ENCODE data around the gene EPHA7.

Gene EPHA7

DNA sequence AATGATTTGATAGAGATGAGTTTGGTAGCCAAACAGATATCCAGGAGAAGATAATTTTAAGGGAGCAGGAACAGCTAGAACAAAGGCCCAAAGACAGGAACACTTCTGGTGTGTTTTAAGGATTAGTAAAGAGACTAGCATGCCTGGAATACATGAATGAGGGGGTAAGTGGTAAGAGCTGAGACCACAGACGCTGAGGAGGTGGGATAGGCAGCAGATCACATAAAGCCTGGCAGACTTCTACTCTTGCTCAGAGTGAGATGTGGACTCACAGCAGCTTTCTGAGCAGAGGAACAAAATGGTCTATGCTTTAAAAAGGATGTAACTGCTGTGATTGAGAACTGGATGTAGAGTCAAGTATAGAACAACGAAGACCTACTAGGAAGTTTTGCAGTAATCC lies 100.1 kb downstream of the EPHA7 start:
- DNase-seq, result no peak

DNA sequence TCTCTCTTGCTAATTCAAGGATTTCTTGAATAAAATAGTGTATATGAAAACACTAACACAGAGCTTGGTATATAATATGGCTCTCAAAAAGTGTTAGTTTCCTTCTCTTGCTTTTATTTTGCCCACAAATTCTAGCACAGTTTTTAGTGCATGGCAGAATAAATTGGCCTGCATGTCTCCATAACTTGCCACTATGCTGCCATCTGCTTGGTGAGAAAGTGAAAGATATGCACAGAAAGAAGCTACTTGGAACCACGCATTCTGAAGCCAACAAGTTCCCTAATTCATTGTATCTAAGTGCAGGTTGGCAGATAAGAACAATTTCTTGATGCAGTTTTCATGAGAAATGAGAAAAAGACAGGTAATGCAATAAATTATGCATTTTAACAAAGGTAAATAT lies 101.2 kb downstream of the EPHA7 start:
- DNase-seq, result no peak

DNA sequence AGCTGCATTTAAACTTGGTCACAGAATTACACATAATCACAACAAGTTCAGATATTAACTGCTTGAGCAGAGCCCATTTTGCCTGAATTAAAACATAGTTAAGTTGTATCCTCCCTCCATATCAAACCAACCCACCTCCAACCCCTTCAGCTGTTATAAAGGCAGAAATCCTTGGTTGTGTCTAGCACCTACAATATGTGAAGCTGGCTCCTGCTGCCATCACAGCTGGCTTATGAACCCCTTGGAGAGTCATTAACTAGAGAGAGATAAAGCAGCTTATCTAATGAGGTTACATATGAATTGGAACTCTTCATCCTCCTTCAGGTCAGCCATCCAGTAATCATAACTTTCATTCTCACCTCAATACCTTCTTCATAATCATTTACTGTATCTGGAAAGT lies 101.8 kb downstream of the EPHA7 start:
- no peak for DNase-seq

DNA sequence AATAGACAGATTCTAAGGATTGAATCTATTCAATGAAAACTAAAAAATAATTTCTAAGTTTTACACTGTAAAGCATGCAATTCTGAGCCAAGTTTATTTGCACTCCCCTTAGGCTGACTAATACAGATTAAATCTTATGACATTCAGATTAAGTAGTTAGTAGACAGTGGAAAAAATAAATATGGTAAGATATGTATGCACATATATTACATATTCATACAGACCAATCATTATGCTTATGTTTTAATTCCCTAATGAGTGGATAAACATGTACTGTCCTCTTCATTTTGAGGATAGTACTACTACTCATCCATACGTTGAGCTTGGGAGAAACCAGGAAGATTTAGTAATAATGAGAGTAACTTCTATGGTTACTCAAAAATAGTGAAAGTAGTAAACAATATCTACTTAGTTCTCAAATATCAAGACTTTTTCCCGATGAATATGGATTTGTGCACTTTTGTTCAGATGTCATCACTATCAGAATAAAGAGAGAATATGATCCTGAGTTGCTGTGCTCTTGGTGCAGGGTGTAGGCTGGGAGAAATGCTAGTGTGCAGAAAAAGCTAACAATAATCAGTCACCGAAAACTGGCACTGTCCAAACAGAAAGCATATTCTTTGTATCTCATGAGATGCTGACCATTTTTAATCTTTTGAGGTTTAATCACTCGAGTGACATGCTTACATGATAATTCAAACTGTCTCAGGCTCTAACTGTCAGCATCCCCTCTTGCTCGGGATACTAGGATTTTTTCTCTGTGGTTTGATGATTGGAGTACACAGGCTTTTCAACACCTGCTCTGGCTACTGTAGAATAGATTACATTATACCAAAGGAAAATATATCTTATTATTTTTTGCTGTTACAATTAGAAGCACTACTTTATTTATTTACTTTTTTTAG lies 111.6 kb downstream of the EPHA7 start:
- DNase-seq, result no peak

DNA sequence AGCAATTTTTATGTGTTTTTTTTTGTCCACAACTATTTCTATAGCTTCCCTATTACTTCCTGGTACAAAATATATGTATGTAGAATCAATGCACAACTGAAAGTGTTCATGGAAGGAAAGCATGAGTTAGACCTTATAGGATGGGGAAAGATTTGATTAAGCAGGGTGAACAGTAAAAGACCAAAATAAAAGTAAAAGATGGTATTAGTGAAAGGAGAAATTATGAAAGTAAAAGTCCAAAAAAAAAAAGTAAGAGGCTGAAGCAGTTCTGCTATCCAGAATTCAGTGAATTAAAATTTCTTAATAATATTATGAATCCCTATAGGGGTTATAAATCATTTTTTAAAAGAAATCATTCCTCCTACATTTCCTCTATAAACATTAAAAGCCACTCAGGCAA lies 114.3 kb downstream of the EPHA7 start:
- DNase-seq, result no peak

DNA sequence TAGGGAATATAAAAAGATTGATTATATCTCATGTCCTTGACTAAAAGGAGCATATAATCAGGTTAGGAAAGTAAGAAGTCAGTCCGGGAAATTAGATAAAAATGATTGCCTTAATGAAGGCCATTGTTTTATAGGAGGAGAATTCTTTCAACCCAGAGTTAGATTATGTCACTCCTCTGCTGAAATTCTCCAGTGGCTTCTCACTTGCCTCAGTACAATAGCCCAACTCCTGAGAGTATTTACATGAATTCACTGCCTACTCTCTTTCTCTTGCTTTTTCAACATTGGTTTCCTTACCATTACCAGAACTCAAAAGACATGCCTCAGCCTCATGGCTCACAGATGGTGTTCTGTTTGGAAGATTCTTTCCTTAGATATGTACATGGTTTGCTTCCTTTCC lies 114.9 kb downstream of the EPHA7 start:
- no peak for DNase-seq

DNA sequence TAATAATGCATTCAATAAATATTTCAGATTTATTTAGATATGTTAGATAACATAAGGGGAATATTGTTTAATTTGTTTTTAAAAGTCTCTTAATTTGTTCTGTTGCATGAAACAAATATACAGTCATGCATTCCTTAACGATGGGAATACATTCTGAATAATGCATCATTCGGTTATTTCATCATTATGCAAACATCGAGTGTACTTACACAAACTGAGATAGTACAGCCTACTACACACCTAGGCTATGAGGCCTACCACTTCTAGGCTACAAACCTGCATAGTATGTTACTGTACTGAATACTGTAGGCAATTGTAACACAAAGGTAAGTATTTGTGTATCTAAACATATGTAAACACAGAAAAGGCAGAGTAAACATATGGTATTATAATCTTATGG lies 118.7 kb downstream of the EPHA7 start:
- no peak for DNase-seq

DNA sequence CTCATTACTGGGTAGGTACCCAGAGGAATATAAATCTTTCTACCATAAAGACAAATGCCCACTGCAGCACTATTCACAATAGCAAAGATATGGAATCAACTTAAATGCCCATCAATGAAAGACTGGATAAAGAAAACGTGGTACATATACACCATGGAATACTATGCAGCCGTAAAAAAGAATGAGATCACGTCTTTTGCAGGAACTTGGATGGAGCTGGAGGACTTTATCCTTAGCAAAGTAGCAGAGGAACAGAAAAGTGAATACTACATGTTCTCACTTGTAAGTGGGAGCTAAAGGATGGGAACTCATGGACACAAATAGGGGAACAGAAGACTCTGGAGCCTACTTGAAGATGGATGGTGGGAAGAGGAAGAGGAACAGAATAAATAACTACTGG lies 119.7 kb downstream of the EPHA7 start:
- DNase-seq, result no peak

DNA sequence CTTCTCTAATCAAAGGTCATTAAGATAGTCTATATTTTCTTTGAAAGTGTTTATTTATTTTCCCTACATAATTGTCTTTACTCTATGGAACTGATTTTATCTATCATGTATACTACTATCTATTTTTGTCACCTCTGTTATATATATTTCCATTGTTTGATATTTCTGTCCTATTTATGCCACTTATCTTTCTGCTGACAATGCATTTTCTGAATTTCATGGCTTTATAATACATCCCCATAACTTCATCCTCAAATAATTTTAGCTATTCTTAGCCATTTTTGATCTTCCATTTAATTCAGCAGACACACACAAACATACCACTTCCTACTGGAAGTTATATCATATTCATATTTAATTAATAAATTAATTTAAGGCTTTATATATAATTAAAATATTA lies 123.7 kb downstream of the EPHA7 start:
- DNase-seq, result no peak

DNA sequence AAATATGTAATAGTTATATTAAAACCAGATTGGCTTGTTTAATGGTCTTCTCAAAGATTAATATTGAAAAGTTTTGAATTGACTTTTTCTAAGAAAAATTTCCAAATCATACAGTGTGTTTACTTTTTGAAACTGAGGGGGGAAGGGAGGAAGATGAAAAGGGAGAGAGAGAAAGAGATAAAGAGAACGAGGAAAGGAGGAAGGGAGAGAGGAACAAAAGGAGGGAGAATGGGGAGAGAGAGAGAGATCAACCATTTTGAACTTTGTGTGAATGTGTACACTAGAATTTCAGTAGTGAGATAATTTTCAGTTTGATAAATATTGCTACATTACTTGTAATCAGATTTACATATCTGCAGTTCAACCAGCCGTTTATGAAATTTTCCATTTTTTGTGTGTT lies 124.5 kb downstream of the EPHA7 start:
- DNase-seq, result no peak

DNA sequence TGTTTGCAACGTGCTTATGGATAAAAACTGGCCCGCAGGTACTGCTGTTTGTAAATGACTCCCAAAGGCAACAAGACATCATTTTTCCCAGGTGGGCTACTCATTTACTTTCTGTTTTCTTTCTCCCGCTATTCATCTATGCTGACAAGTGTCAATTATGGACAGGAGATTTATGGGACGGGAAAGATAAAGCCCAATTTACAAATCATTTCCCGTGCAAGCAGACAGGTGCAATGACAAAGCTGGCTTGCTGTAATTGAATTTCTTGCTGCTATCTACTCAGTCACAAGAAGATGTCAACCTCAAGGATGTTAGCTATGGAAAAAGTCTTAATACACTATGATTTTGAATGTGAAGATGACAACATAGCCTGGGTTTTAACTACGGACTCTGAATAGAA lies 125.5 kb downstream of the EPHA7 start:
- no peak for DNase-seq

DNA sequence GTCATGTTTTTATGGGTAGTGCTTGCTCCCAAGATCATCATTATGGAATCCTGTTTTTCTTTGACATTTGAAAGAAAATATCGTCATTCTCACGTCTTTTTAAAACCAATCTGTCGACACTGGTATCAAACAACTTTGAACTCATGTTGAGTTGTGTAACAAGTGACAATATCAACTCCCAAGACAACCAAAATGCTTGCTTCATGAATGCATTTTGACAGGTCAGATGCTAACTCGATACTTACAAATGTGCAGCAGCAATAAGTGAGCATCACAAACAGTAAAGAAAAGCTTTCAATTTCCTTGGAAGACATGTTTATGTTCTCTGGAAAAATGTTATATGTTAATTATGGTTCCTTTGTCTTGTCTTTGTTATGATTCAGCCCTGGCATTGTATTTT lies 125.9 kb downstream of the EPHA7 start:
- no peak for DNase-seq

DNA sequence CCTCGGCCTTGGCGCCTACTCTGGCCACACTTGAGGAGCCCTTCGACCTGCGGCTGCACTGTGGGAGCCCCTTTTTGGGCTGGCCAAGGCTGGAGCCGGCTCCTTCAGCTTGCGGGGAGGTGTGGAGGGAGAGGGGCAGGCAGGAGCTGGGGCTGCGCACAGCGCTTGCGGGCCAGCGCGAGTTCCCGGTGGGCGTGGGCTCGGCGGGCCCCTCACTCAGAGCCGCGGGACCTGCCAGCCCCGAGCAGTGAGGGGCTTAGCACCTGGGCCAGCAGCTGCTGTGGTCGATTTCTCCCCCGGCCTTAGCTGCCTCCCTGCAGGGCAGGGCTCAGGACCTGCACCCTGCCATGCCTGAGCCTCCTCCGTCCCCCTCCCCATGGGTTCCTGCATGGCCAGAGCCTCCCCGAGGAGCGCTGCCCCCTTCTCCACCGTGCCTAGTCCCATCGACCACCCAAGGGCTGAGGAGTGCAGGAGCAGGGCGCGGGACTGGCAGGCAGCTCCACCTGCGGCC lies 136.8 kb downstream of the EPHA7 start:
- no peak for DNase-seq

DNA sequence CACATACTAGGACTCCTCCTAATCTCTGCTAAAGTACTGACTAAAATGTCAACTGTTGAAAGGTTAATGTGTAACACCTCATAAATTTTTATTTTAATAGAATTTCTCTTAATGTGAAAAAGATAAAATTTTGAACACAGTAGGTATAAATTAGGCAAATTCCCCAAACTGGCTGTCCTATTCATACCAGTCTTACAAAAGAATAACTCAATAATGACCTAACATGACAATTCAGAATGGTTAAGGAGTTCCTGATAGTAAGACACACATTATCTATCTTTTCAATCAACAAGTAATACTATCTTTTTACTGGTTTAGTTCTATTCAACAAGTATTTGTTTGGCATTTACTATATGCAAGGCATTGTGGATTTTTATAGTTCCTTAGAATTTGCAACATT lies 141.1 kb downstream of the EPHA7 start:
- no peak for DNase-seq

DNA sequence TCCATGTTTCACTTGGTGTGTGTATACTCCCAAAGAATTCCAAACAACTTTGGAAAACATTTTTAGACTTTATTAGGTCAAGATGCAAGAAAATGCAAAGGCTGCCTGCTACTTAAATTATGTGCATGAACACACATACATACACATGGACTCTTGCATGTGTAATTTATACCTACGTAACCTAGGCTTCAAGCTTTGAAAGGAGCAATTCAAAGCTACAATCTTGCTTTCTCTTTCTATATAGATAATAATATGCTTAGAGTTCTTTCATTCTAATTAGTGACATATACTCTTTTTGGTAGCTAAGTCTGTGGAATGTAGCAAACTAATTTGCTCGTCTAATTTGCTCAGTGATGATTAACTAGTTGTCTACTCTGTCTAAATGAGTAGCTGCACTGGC lies 146.5 kb downstream of the EPHA7 start:
- DNase-seq, result no peak

DNA sequence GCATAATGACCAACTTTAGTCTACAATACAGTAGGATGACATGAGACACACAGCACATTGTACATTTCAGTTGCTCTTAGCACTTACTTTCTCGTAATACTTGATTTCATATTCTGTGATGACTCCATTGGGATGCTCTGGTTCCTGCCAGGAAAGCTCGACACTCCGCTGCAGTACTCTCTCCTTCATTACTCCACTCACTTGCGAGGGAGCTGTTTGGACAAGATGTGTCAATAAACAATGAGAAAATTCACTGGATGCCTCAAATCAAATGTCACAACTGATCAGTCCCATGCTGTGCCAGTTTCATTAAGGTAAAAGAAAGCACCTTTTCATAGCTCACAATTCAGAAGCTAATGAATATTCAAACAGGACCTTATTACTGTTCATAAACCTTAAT lies 147.1 kb downstream of the EPHA7 start:
- no peak for DNase-seq

DNA sequence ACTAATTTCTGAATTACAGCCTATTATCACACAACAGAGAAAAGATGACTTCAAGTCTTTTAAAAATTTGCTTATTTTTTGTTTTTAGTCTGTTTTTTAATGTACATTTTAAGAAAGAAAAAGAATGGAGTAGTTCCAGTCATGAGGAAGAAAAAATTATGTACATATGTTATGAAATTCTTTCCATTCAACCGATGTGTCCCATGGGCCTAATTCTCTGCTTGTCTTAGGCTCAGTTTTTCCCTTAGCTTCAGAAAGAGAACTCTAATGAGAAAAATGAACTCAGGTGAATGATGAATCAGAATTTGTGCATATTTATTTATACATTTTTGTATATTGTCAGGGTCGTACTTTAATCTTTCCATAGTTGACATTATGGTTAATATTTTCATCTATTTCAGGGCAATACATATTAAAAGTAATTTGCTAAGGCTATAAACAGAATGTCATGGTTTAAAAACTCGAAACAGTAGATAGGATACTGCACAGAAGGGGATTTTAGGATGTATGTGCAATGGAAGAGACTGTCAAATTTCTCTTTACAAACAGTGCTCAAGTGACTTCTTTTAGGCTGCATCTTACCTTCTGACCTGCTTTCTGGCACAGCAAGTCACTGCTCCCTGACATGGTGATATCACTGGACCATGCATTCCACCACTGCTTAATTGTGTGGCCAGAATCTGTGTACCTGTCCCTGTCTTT lies 153.1 kb downstream of the EPHA7 start:
- no peak for DNase-seq

DNA sequence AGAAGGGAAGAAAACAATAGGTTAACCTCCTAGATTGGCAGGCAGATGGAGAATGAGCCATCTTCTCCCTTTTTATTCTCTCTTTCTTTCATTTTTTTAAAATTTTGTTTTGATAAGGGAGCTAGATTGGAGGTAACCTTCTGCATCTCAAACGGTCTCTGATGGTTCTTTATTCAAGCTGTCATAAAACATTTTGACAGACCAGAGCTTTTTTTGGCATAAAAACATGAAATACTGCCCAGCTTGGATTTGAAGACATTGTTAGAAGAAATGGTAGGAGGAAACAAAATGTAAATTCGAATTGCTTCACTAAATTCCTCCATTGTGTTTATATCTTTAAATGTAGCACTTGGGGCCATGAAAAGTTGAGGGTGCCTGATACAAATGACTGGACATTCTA lies 158.5 kb downstream of the EPHA7 start:
- DNase-seq, result no peak

DNA sequence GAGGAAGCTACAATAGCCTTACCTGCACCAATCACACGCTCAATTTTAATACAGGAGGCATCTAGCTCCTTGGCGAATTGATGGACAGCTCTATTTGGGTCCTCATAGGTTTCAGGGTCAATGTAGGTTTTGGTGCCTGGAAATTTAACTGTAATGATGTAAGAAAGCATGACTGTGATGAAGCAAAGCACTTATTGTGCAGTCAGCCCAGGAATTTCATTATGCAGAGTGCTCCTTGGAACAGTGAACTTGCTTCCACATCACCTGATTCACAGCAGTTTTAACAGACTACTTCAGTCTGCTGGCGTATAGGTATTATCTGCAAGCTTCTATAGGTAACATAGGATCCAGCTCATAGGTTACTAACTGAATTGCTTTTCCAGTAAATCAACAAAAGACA lies 160.0 kb downstream of the EPHA7 start:
- no peak for DNase-seq

DNA sequence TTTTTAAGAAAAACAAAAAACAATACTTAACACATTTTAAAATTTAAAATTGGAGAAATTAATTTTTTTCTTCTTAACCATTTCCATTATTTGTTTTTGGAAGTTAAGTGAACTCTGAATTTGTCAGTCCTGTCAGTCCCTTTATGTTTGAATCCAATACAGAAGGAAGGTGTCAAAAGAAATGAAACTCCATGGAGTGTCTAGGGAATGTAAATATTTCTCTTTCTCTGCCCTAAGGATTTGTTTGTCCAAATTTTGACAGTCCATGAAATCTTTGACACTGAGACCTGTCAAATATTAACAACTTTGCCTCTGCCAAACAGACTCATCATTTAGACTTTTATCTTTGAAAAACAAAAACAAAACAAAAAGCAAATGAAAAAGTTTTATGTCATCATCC lies 166.4 kb downstream of the EPHA7 start:
- DNase-seq, result no peak

DNA sequence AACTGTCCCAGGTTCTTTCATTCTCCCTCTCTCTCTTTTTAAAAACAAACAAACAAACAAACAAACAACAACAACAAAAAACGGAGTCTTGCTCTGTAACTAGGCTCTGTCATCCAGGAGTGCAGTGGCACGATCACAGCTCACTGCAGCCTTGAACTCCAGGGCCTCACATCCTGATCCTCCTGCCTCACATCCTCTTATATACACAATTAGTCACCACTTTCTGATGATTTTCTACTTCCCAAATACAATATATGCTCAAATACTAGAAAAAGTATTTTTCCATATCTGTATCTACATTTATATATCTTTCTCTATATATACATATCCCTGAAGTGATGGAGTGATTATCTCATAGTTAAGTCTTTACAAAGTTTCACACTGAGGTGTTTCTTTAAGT lies 170.7 kb downstream of the EPHA7 start:
- no peak for DNase-seq

DNA sequence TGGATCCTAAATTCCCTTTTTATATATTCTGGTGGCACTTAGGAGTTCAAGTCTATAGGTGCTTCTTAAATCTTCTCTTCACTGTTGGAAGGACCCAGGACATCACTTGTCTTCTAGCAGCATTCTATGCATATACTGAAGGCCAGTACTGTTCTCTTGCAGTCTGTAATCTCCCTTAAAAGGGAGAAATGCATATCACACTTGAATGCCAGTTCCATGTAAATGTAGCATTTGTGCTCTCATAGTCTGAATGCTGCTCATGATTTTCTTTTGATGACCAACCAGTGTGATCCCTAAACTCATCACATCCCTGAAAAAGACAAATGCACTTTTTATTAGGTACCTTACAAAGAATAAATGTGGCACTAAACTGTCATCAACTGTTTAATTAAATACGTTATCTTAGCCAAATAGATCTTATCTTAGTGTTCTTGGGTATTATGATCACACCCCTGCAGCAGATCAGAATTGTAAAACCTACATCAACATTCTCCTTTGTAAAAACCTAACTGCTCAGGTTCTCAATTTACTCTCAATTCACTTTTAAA lies 176.1 kb downstream of the EPHA7 start:
- no peak for DNase-seq

DNA sequence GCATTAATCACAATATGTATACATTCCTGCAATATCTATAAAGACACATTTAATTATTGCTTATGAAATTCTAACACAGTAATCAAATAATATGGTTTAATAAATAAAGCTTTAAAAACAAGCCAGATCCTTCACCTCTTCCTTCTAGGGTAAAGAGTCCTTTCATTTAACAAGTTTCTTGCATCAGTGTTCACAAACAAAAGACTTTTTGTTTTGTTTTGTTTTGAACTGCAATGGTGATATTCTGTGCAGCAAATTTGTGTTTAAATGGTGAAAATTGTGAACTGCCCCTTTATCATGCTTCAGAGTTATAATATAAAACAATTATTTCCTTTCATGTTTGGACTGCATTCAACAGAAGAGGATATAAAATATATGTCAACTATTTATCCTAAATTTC lies 177.3 kb downstream of the EPHA7 start:
- DNase-seq, result no peak

DNA sequence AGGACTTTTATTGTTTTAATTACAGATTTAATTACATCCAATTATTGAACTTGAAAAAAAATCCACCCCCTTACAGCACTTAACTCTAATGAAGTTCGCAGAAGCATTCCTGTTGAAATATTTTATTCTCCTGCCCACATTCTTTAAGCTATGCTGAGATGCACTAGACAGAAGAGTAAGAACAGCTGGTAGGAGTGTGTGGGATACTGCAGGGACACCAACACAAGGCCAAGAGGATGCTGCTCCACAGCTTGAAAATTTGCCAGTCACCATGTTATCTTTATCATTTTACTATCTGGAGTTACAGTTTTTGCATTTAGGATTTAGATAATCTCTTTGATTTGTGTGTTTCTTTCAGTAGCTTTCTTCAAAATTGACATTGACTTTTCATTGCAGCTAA lies 180.7 kb downstream of the EPHA7 start:
- no peak for DNase-seq
